OCI-LY1 (cell line): Measurements from ENCODE around the gene PEAR1.

Experiments used
- H2AFZ ChIP-seq: fragments of 200-600 bp; sonication (generic), shearing (Covaris generic); 2 replicates; pipeline ENCODE4 v1.6.0; 2014; ENCODE audit warnings: antibody characterized with exemption, mild to moderate bottlenecking, low read length
- H3F3A ChIP-seq: fragments of 200-600 bp; sonication (generic), shearing (Covaris generic); 2 replicates; pipeline ENCODE4 v1.6.0; 2014; ENCODE audit warnings: mild to moderate bottlenecking, antibody characterized with exemption, low read length, moderate library complexity; ENCODE audit not compliant: insufficient read depth
- H3K27ac ChIP-seq: fragments of 200-600 bp; sonication (generic); 2 replicates; pipeline ENCODE4 v1.5.1; 2014; ENCODE audit warnings: low read length, mixed run types, mild to moderate bottlenecking, low read depth; ENCODE audit not compliant: poor library complexity, severe bottlenecking
- H3K27me3 ChIP-seq: fragments of 200-600 bp; sonication (generic); 2 replicates; pipeline ENCODE4 v1.6.0; 2014; ENCODE audit warnings: antibody characterized with exemption, mild to moderate bottlenecking, low read length, moderate library complexity; ENCODE audit not compliant: insufficient read depth
- H3K36me3 ChIP-seq: fragments of 200-600 bp; sonication (generic); 2 replicates; pipeline ENCODE4 v1.6.1; 2014; ENCODE audit warnings: mild to moderate bottlenecking, antibody characterized with exemption, low read length, moderate library complexity, mixed read lengths; ENCODE audit not compliant: insufficient read depth
- H3K4me1 ChIP-seq: fragments of 200-600 bp; sonication (generic); 2 replicates; pipeline ENCODE4 v1.5.1; 2014; ENCODE audit warnings: mild to moderate bottlenecking, low read length, moderate library complexity; ENCODE audit not compliant: insufficient read depth, severe bottlenecking
- H3K4me2 ChIP-seq: fragments of 200-600 bp; sonication (generic), shearing (Covaris generic); 2 replicates; pipeline ENCODE4 v1.6.1; 2014; ENCODE audit warnings: low read length
- H3K4me3 ChIP-seq: fragments of 200-600 bp; sonication (generic); 2 replicates; pipeline ENCODE4 v1.5.1; 2014; ENCODE audit warnings: low read length, low read depth, mild to moderate bottlenecking, mixed read lengths; ENCODE audit not compliant: poor library complexity, severe bottlenecking
- H3K79me2 ChIP-seq: fragments of 200-600 bp; shearing (Covaris generic); 2 replicates; pipeline ENCODE4 v1.6.1; 2016; ENCODE audit warnings: mixed run types, low read length, mixed read lengths; ENCODE audit not compliant: insufficient read depth
- H3K9ac ChIP-seq: fragments of 200-600 bp; sonication (generic), shearing (Covaris generic); 2 replicates; pipeline ENCODE4 v1.6.1; 2014; ENCODE audit warnings: mild to moderate bottlenecking, low read length, mixed read lengths
- H3K9me2 ChIP-seq: fragments of 200-600 bp; sonication (generic), shearing (Covaris generic); 2 replicates; pipeline ENCODE4 v1.6.1; 2014; ENCODE audit warnings: low read depth, mild to moderate bottlenecking, low read length, mixed read lengths
- H3K9me3 ChIP-seq: fragments of 200-600 bp; shearing (Covaris generic); 2 replicates; pipeline ENCODE4 v1.6.1; 2014; ENCODE audit warnings: low read length, mixed read lengths
- H4K20me1 ChIP-seq: fragments of 200-600 bp; sonication (generic), shearing (Covaris generic); 2 replicates; pipeline ENCODE4 v1.6.0; 2016; ENCODE audit warnings: mild to moderate bottlenecking, low read length; ENCODE audit not compliant: insufficient read depth
- EZH2 ChIP-seq: fragments of 200-600 bp; sonication (generic), shearing (Covaris generic); IDR thresholded peaks from 2 replicates; pipeline ENCODE4 v1.8.0; 2017; ENCODE audit warnings: borderline replicate concordance, mixed run types, mild to moderate bottlenecking, antibody characterized with exemption, low read length, moderate library complexity, mixed read lengths
- TF ChIP-seq, protein P1 (sequence below): fragments of 200-600 bp; sonication (generic), shearing (Covaris generic); IDR thresholded peaks from 2 replicates; pipeline ENCODE4 v1.5.1; 2017; ENCODE audit warnings: mild to moderate bottlenecking, antibody characterized with exemption, low read length, moderate library complexity, mixed read lengths

Gene PEAR1

DNA sequence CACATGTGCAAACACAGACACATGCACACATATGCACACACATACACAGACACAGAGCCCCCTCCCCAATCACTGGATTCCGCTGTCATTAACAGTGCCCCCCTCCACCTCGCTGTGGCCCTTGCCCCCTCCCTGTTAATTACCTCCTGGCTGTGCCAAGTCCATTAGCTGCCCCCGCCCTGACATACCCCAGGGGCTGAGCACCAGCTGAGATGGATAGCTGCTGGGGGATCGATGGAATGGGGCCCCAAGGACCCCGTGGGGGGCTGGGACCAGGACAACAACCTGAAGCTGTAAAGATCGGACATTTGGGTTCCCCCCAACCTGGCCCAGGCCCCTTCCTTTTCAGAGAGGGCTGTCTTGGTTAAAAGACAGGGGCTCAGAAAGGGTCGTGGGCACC lies 9.6 kb upstream of the PEAR1 start:
- Histone ChIP-seq H2AFZ (no peak overlapping the region), H3K4me3 (no peak overlapping the region), H3K36me3 (no peaks in the 10 kb centered on the region), H3K9me3 (no peaks in the 10 kb centered on the region), H3F3A (no peaks in the 10 kb centered on the region), H3K9ac (no peak overlapping the region), H3K27ac (no peak overlapping the region), H4K20me1 (no peaks in the 10 kb centered on the region), H3K4me2 (no peak overlapping the region), H3K9me2 (no peaks in the 10 kb centered on the region), H3K4me1 (no peaks in the 10 kb centered on the region), H3K79me2 (no peaks in the 10 kb centered on the region), H3K27me3 (0 out of 2 replicates have a peak, but pooled peaks cover 7% of the 10 kb centered on the region)
- TF ChIP-seq, protein P1, sequence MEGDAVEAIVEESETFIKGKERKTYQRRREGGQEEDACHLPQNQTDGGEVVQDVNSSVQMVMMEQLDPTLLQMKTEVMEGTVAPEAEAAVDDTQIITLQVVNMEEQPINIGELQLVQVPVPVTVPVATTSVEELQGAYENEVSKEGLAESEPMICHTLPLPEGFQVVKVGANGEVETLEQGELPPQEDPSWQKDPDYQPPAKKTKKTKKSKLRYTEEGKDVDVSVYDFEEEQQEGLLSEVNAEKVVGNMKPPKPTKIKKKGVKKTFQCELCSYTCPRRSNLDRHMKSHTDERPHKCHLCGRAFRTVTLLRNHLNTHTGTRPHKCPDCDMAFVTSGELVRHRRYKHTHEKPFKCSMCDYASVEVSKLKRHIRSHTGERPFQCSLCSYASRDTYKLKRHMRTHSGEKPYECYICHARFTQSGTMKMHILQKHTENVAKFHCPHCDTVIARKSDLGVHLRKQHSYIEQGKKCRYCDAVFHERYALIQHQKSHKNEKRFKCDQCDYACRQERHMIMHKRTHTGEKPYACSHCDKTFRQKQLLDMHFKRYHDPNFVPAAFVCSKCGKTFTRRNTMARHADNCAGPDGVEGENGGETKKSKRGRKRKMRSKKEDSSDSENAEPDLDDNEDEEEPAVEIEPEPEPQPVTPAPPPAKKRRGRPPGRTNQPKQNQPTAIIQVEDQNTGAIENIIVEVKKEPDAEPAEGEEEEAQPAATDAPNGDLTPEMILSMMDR = no peak
- no peak for TF ChIP-seq EZH2

DNA sequence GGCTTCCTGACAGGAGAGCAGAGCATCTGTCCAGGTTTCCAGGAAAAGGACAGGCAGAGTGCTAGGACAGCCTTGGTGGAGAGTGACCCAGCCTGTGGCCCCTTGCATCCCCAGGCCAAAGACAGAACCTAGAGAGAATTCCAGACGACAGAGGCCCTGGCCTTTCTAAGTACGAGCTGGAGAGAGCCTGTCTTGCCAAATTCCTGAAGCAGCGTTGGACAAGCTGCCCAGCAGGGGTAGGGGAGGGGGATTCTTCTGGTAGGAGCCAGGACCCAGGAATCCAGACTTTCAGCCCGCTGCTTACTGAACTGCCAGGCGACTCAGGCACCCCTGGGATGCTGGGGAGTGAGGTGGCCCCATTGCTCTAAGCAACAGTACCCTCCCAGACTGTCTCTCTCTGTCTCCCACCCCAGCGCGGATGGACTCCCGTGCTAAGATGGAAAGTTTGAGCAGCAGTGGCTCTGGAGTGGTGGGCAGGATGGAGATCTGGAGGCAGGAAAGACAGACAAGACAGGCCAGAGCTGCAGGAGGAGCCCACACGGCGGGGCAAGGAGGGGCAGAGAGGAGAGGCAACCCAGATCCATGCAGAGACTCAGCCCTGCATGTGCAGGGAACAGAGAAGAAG lies 8.8 kb upstream of the PEAR1 start:
- no peaks in the 10 kb centered on the region for H3K9me2 ChIP-seq
- H3K4me2 ChIP-seq = no peak overlapping the region
- H3K79me2 ChIP-seq = no peaks in the 10 kb centered on the region
- H4K20me1 ChIP-seq = no peaks in the 10 kb centered on the region
- H3K4me3 ChIP-seq = no peak overlapping the region
- H3K27me3 ChIP-seq = 0 out of 2 replicates have a peak, but pooled peaks cover 7% of the 10 kb centered on the region
- no peaks in the 10 kb centered on the region for H3F3A ChIP-seq
- H3K9me3 ChIP-seq = no peaks in the 10 kb centered on the region
- no peak overlapping the region for H2AFZ ChIP-seq
- H3K9ac ChIP-seq = no peak overlapping the region
- TF ChIP-seq EZH2 = no peak
- TF ChIP-seq, protein P1 = no peak
- H3K4me1 ChIP-seq = no peaks in the 10 kb centered on the region
- H3K27ac ChIP-seq = no peak overlapping the region
- H3K36me3 ChIP-seq = no peaks in the 10 kb centered on the region

DNA sequence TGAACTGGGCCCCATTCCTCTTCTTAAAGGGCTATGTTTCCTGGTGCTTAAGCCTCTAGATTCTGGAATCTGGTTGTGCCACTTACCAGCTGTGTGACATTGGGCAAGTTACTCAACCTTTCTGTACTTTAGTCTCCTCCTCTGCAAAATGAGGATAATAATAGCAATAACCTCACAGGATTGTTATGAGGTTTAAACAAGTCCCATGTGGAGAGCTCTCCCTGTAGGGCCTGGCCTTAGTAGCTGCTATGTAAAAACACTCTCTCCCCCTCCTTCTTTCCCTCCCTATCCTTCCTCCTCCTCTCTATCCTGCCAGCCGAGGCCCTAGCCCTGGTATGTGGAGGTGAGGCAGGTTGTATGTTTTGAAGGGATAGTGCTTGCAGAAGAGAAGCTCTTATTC lies 8.2 kb upstream of the PEAR1 start:
- no peaks in the 10 kb centered on the region for H3K79me2 ChIP-seq
- no peak overlapping the region for H3K4me2 ChIP-seq
- TF ChIP-seq, protein P1 = no peak
- no peak for TF ChIP-seq EZH2
- no peak overlapping the region for H3K27ac ChIP-seq
- no peak overlapping the region for H3K9ac ChIP-seq
- no peak overlapping the region for H2AFZ ChIP-seq
- H3K4me3 ChIP-seq = no peak overlapping the region
- 0 out of 2 replicates have a peak, but pooled peaks cover 7% of the 10 kb centered on the region for H3K27me3 ChIP-seq
- no peaks in the 10 kb centered on the region for H3K9me3 ChIP-seq
- no peaks in the 10 kb centered on the region for H4K20me1 ChIP-seq
- no peaks in the 10 kb centered on the region for H3K4me1 ChIP-seq
- H3K9me2 ChIP-seq = no peaks in the 10 kb centered on the region
- no peaks in the 10 kb centered on the region for H3F3A ChIP-seq
- no peaks in the 10 kb centered on the region for H3K36me3 ChIP-seq
